Activated T-cell treated with anti-CD3 and anti-CD28 coated beads for 4 hours (primary cell): ENCODE measurements around the gene PAX2.

ENCODE experiments used
- DNase-seq: peaks from one replicate; pipeline ENCODE4 v3.0.0-alpha.2; 2020

Gene PAX2

GRCh38 chr10:100825325-100825875 is 80.0 kb downstream of the PAX2 start:
- no peak for DNase-seq

- DNase-seq = no peak
These were observed 80.8 kb downstream of the PAX2 start for GRCh38 chr10:100826031-100826651.

- no peak for DNase-seq
These were observed 81.2 kb downstream of the PAX2 start for GRCh38 chr10:100826661-100826982.

- no peak for DNase-seq
These were observed 81.8 kb downstream of the PAX2 start for GRCh38 chr10:100826983-100827818.

GRCh38 chr10:100827819-100828737 is 82.7 kb downstream of the PAX2 start:
- DNase-seq = no peak

GRCh38 chr10:100828738-100829096 is 83.3 kb downstream of the PAX2 start:
- no peak for DNase-seq

- DNase-seq = no peak
These were observed 83.9 kb downstream of the PAX2 start for GRCh38 chr10:100829097-100829870.

- no peak for DNase-seq
These were observed 84.7 kb downstream of the PAX2 start for GRCh38 chr10:100829933-100830727.

GRCh38 chr10:100830728-100831111 is 85.3 kb downstream of the PAX2 start:
- no peak for DNase-seq

- no peak for DNase-seq
These were observed 86.4 kb downstream of the PAX2 start for GRCh38 chr10:100831742-100832141.

- DNase-seq = no peak
These were observed 90.4 kb downstream of the PAX2 start for GRCh38 chr10:100835810-100836209.

GRCh38 chr10:100836891-100837290 is 91.5 kb downstream of the PAX2 start:
- no peak for DNase-seq

- no peak for DNase-seq
These were observed 91.9 kb downstream of the PAX2 start for GRCh38 chr10:100837300-100837699.

- DNase-seq = no peak
These were observed 93.6 kb downstream of the PAX2 start for GRCh38 chr10:100838986-100839385.

GRCh38 chr10:100841528-100841927 is 96.1 kb downstream of the PAX2 start:
- no peak for DNase-seq

GRCh38 chr10:100847440-100847839 is 102.1 kb downstream of the PAX2 start:
- no peak for DNase-seq

GRCh38 chr10:100848770-100849169 is 103.4 kb downstream of the PAX2 start:
- DNase-seq = no peak

GRCh38 chr10:100858261-100858660 is 112.9 kb downstream of the PAX2 start:
- DNase-seq = no peak

GRCh38 chr10:100858747-100859483 is 113.5 kb downstream of the PAX2 start:
- no peak for DNase-seq

- DNase-seq = no peak
These were observed 114.0 kb downstream of the PAX2 start for GRCh38 chr10:100859484-100859763.

- no peak for DNase-seq
These were observed 118.1 kb downstream of the PAX2 start for GRCh38 chr10:100863433-100863832.
